Activated gamma-delta T cell treated with Interleukin-2 at 50 U/mL for 16 hours (primary cell): Measurements from ENCODE around the gene CCDC51.

Source experiments
- DNase-seq: peaks from one replicate; pipeline ENCODE4 v3.0.0-alpha.2; 2020

Gene CCDC51

GRCh38 chr3:48432411-48433371, 7.2 kb downstream of the CCDC51 start:
- no peak for DNase-seq

- no peak for DNase-seq
Measured at GRCh38 chr3:48431224-48432029, 8.5 kb downstream of the CCDC51 start.

GRCh38 chr3:48430708-48431101, 9.2 kb downstream of the CCDC51 start:
- DNase-seq, result no peak

GRCh38 chr3:48429960-48430707, 9.8 kb downstream of the CCDC51 start, which contains the start of gene PLXNB1:
Gene PLXNB1, minus strand, starts transcription at chr3:48430086. Its CDS starts 5,475 bp downstream, at chr3:48424611.
- DNase-seq, result no peak

GRCh38 chr3:48429317-48429959, 10.5 kb downstream of the CCDC51 start:
- peak; percentile 53 for DNase-seq

- DNase-seq, result no peak
Measured at GRCh38 chr3:48428572-48429316, 11.2 kb downstream of the CCDC51 start.

GRCh38 chr3:48428088-48428571, 11.8 kb downstream of the CCDC51 start:
- no peak for DNase-seq

- no peak for DNase-seq
Measured at GRCh38 chr3:48427630-48427962, 12.3 kb downstream of the CCDC51 start.

GRCh38 chr3:48426944-48427629, 12.8 kb downstream of the CCDC51 start:
- DNase-seq, result no peak

- DNase-seq, result no peak
Measured at GRCh38 chr3:48426401-48426909, 13.5 kb downstream of the CCDC51 start.

GRCh38 chr3:48425281-48425812, 14.6 kb downstream of the CCDC51 start:
- no peak for DNase-seq

- DNase-seq, result no peak
Measured at GRCh38 chr3:48423883-48424695, 15.8 kb downstream of the CCDC51 start.

GRCh38 chr3:48423241-48423882, 16.6 kb downstream of the CCDC51 start:
- no peak for DNase-seq

- DNase-seq, result no peak
Measured at GRCh38 chr3:48422681-48423080, 17.2 kb downstream of the CCDC51 start.

- DNase-seq, result no peak
Measured at GRCh38 chr3:48422272-48422671, 17.6 kb downstream of the CCDC51 start.

- DNase-seq, result no peak
Measured at GRCh38 chr3:48420561-48420960, 19.4 kb downstream of the CCDC51 start.

- DNase-seq, result no peak
Measured at GRCh38 chr3:48419597-48419996, 20.3 kb downstream of the CCDC51 start.

- no peak for DNase-seq
Measured at GRCh38 chr3:48419149-48419548, 20.8 kb downstream of the CCDC51 start.

- DNase-seq, result no peak
Measured at GRCh38 chr3:48418651-48419050, 21.3 kb downstream of the CCDC51 start.
